Smooth muscle cell (in vitro differentiated cells): ENCODE results near the gene IGFBP1. TPM values are rescaled to one million over a fixed set of nuclear protein-coding genes. Genes with fewer than 3 reads are reported as not detected.
A peak's percentile ranks its signal among the peaks of the same experiment; 100 is the strongest.

Experiments
- DNase-seq: peaks from one replicate; lab custom pipeline; 2025; ENCODE audit not compliant: unreplicated experiment; lab: John Stamatoyannopoulos, UW
- H2AFZ ChIP-seq: fragments of 200-600 bp; sonication (generic); 2 replicates; pipeline ENCODE4 v1.6.0; 2016; ENCODE audit warnings: antibody characterized with exemption, low read depth, mild to moderate bottlenecking
- H3F3A ChIP-seq: fragments of 200-600 bp; sonication (generic); 2 replicates; pipeline ENCODE4 v1.6.0; 2017; ENCODE audit warnings: antibody characterized with exemption, low read depth
- H3K27ac ChIP-seq: fragments of 200-600 bp; sonication (generic); 2 replicates; pipeline ENCODE4 v1.5.1; 2016; ENCODE audit warnings: low read depth, mild to moderate bottlenecking
- H3K27me3 ChIP-seq: fragments of 200-600 bp; sonication (generic); 2 replicates; pipeline ENCODE4 v1.6.1; 2016; ENCODE audit warnings: low read depth, mild to moderate bottlenecking
- H3K36me3 ChIP-seq: fragments of 200-600 bp; sonication (generic); 2 replicates; pipeline ENCODE4 v1.5.1; 2016; ENCODE audit warnings: low read depth
- H3K4me1 ChIP-seq: fragments of 200-600 bp; sonication (generic); 2 replicates; pipeline ENCODE4 v1.5.1; 2016; ENCODE audit warnings: low read depth
- H3K4me2 ChIP-seq: fragments of 200-600 bp; sonication (generic); 2 replicates; pipeline ENCODE4 v1.6.0; 2016; ENCODE audit warnings: mild to moderate bottlenecking
- H3K4me3 ChIP-seq: fragments of 200-600 bp; sonication (generic); 2 replicates; pipeline ENCODE4 v1.5.1; 2016; ENCODE audit warnings: mild to moderate bottlenecking
- H3K79me2 ChIP-seq: fragments of 200-600 bp; sonication (generic); 2 replicates; pipeline ENCODE4 v1.6.0; 2016; ENCODE audit warnings: low read depth, mild to moderate bottlenecking
- H3K9ac ChIP-seq: fragments of 200-600 bp; sonication (generic); 2 replicates; pipeline ENCODE4 v1.6.0; 2016; ENCODE audit warnings: low read depth
- H3K9me3 ChIP-seq: fragments of 200-600 bp; sonication (generic); replicated peaks from 2 replicates; pipeline ENCODE4 v1.5.1; 2016; ENCODE audit warnings: low read depth
- H4K20me1 ChIP-seq: fragments of 200-600 bp; sonication (generic); 2 replicates; pipeline ENCODE4 v1.6.0; 2016; ENCODE audit warnings: low read depth
- CTCF ChIP-seq: fragments of 200-600 bp; sonication (generic); IDR thresholded peaks from 2 replicates; pipeline ENCODE4 v1.5.1; 2017; ENCODE audit warnings: borderline replicate concordance, mild to moderate bottlenecking, antibody characterized with exemption; ENCODE audit not compliant: insufficient read depth, poor library complexity, severe bottlenecking
- WGBS: methylation state at CpG from one replicate; pipeline ENCODE4 v1.1.7; 2016; ENCODE audit warnings: low lambda C conversion rate; 5-methylcytosine and 5-hydroxymethylcytosine counted together
- polyA plus RNA-seq: library from polyadenylated mRNA; unstranded; fragments of >200 nt; fragmentation: Nextera tagmentation; extraction: Ambion mirVana; gene quantifications from 2 replicates; pipeline ENCODE4 v1.2.1, GENCODE V29; 2016
- total RNA-seq: library from RNA; depleted of rRNA; stranded (reverse); fragments of >200 nt; gene quantifications from 2 replicates; pipeline ENCODE4 v1.2.3, GENCODE V29; 2014

IGFBP1 gene
- total and polyA plus RNA-seq, 2 experiments from 2014 or later = not detected

DNA sequence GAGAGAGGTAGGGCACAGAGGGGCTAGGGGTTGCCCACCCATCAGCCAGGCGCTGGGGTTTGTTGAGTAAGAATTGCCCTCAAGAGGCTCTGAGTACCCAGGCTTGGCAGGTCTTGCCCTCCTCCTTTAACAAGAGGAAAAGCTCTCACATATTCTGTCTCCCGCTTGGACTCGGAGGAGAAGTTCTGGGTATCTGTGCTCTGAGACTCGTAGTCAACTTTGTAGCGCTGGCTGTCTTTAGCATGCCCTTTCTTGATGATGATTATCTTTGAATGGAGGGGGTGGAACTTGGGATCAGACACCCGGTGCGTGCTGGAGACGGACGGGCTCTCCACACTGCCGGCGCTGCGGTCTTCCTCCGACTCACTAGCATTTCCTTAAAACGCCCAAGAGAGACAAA is 28.8 kb downstream of the IGFBP1 start:
- H3K36me3 ChIP-seq = peaks cover 7% of the 10 kb centered on the region
- no peak overlapping the region for H2AFZ ChIP-seq
- no peak overlapping the region for H3K9ac ChIP-seq
- H3K4me1 ChIP-seq = peaks cover 4% of the 10 kb centered on the region
- H3K4me2 ChIP-seq = peak overlapping the region; percentile 95
- peak overlapping the region; percentile 70 for H3K4me3 ChIP-seq
- peaks cover 79% of the 10 kb centered on the region for H3F3A ChIP-seq
- H3K79me2 ChIP-seq = peaks cover 25% of the 10 kb centered on the region
- no peaks in the 10 kb centered on the region for H3K9me3 ChIP-seq
- H3K27ac ChIP-seq = peak overlapping the region; percentile 27
- TF ChIP-seq CTCF = no peak
- no peak for DNase-seq
- H3K27me3 ChIP-seq = no peaks in the 10 kb centered on the region
- WGBS = 66% methylated on average over 14 of the region's 14 CpGs
- peaks cover 85% of the 10 kb centered on the region for H4K20me1 ChIP-seq

DNA sequence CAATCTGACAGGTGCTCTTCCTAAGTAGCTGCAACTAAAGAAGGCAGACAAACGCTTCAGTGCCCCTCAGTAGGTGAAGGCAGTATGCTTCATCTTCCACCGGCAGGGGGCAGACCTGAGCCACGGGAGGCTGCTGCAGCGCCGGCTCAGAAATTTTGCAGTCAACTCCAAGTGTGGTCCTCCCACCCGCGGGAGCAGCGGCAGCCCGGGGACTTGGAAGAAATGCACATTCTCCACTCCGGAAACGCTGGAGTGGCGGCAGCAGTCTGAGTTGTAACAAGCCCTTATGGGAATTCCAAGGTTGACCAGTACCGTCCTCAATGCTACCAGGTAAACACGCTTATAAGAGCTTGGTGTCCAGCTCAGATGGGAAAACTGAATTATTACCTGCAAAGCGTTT is 29.4 kb downstream of the IGFBP1 start:
- peak; percentile 62 for DNase-seq
- Histone ChIP-seq H3K27me3 (no peaks in the 10 kb centered on the region), H2AFZ (no peak overlapping the region), H3K9ac (no peak overlapping the region), H4K20me1 (peaks cover 80% of the 10 kb centered on the region), H3K79me2 (peaks cover 25% of the 10 kb centered on the region), H3K4me2 (peak overlapping the region; percentile 95), H3K9me3 (no peaks in the 10 kb centered on the region), H3F3A (peaks cover 79% of the 10 kb centered on the region), H3K27ac (peak overlapping the region; percentile 2), H3K4me1 (peaks cover 9% of the 10 kb centered on the region), H3K4me3 (peak overlapping the region; percentile 70), H3K36me3 (peaks cover 7% of the 10 kb centered on the region)
- 6% methylated on average over 15 of the region's 15 CpGs for WGBS
- peak; percentile 90 for TF ChIP-seq CTCF

GRCh38 chr7:45918556-45918955 is 30.3 kb downstream of the IGFBP1 start:
- Histone ChIP-seq H3K27ac (peak overlapping the region; percentile 17), H3K27me3 (no peaks in the 10 kb centered on the region), H3K4me3 (peak overlapping the region; percentile 70), H3K9me3 (no peaks in the 10 kb centered on the region), H3K4me1 (peaks cover 16% of the 10 kb centered on the region), H3K79me2 (peaks cover 25% of the 10 kb centered on the region), H3K4me2 (peak overlapping the region; percentile 95), H4K20me1 (peaks cover 71% of the 10 kb centered on the region), H3F3A (peaks cover 74% of the 10 kb centered on the region), H3K9ac (peak overlapping the region; percentile 35), H2AFZ (no peak overlapping the region), H3K36me3 (peaks cover 4% of the 10 kb centered on the region)
- no peak for DNase-seq
- TF ChIP-seq CTCF = no peak
- WGBS = 66% methylated on average over 2 of the region's 2 CpGs

DNA sequence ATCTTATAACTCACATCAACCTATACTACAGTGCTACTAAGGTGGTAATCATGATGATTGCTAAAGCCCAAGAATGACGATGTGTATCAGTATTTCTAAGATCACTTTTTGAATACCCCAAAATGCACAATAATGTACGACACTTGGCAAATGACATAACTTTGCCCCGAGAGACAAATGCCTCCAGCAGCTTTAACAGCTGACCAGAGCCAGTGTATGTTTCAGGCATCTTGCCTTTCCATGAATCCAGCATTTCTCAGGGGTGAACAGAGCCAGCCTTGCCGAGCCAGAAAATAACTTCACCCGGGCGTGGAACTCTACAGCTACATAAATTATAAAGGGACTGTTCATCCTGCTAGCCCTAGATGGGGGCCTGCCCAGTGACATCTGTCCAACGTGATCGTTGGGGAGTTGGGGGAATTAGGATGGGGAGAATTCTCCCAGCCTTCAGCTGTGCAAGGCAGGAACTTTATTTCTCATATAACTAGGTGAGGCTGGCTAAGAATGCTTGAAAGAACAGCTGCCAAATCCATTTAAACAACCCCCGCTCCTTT is 31.0 kb downstream of the IGFBP1 start:
- 31% methylated on average over 9 of the region's 9 CpGs for WGBS

More for the DNA sequence above, 31.0 kb downstream of the IGFBP1 start:
- Histone ChIP-seq H3F3A (peaks cover 67% of the 10 kb centered on the region), H3K4me1 (peaks cover 23% of the 10 kb centered on the region), H3K79me2 (peaks cover 25% of the 10 kb centered on the region), H3K36me3 (peaks cover 4% of the 10 kb centered on the region), H2AFZ (no peak overlapping the region), H3K4me2 (peak overlapping the region; percentile 95), H3K27me3 (no peaks in the 10 kb centered on the region), H3K9ac (peak overlapping the region; percentile 35), H3K9me3 (no peaks in the 10 kb centered on the region), H3K4me3 (peak overlapping the region; percentile 70), H4K20me1 (peaks cover 64% of the 10 kb centered on the region), H3K27ac (peak overlapping the region; percentile 17)
- TF ChIP-seq CTCF = no peak
- DNase-seq = no peak
